ENCODE measurements around the gene LRRTM4. TPM values are rescaled to one million over a fixed set of nuclear protein-coding genes. Genes with fewer than 3 reads are reported as not detected.

LRRTM4 gene
- total RNA-seq, 1 donor from 2014 or later: not detected

- intact Hi-C loops (cut with micrococcal nuclease): no loop called here
- Mint-ChIP-seq H3K36me3 (ENCODE audit: low read depth) (no peaks in the 10 kb centered on the region), H3K4me3 (no peak overlapping the region), H3K9me3 (peaks cover 5% of the 10 kb centered on the region), H3K4me1 (no peaks in the 10 kb centered on the region), H3K27ac (no peak overlapping the region), H3K27me3 (no peaks in the 10 kb centered on the region)
- ChIA-PET CTCF (no interaction called here), POLR2A (no interaction called here)
- no peak for TF ChIP-seq CTCF (IDR thresholded peaks at IDR 0.05)
- no peak for DNase-seq
- no peak for ATAC-seq (ENCODE audit: low read depth)
These were observed 42.3 kb downstream of the LRRTM4 start for GRCh38 chr2:77479895-77480294.

GRCh38 chr2:77479395-77479794 lies 42.8 kb downstream of the LRRTM4 start:
- H3K4me3 Mint-ChIP-seq: no peak overlapping the region
- peaks cover 5% of the 10 kb centered on the region for H3K9me3 Mint-ChIP-seq
- no peaks in the 10 kb centered on the region for H3K36me3 Mint-ChIP-seq (ENCODE audit: low read depth)
- CTCF ChIA-PET: no interaction called here
- no peaks in the 10 kb centered on the region for H3K27me3 Mint-ChIP-seq
- intact Hi-C loops (cut with micrococcal nuclease): no loop called here
- H3K27ac Mint-ChIP-seq: no peak overlapping the region
- POLR2A ChIA-PET: no interaction called here
- ATAC-seq (ENCODE audit: low read depth) (no peak), DNase-seq (no peak)
- H3K4me1 Mint-ChIP-seq: no peaks in the 10 kb centered on the region
- no peak for TF ChIP-seq CTCF (IDR thresholded peaks at IDR 0.05)

- POLR2A ChIA-PET: no interaction called here
- H3K4me3 Mint-ChIP-seq: no peak overlapping the region
- CTCF ChIA-PET: no interaction called here
- ATAC-seq (ENCODE audit: low read depth): no peak
- no peak overlapping the region for H3K27ac Mint-ChIP-seq
- no peaks in the 10 kb centered on the region for H3K4me1 Mint-ChIP-seq
- no peaks in the 10 kb centered on the region for H3K27me3 Mint-ChIP-seq
- intact Hi-C loops (cut with micrococcal nuclease): no loop called here
- H3K9me3 Mint-ChIP-seq: peaks cover 2% of the 10 kb centered on the region
- no peak for TF ChIP-seq CTCF (IDR thresholded peaks at IDR 0.05)
- DNase-seq: no peak
- no peaks in the 10 kb centered on the region for H3K36me3 Mint-ChIP-seq (ENCODE audit: low read depth)
These were observed 52.1 kb downstream of the LRRTM4 start for GRCh38 chr2:77470096-77470495.

- Mint-ChIP-seq H3K27me3 (no peaks in the 10 kb centered on the region), H3K4me1 (no peaks in the 10 kb centered on the region), H3K27ac (no peak overlapping the region), H3K4me3 (no peak overlapping the region), H3K9me3 (peaks cover 2% of the 10 kb centered on the region), H3K36me3 (ENCODE audit: low read depth) (no peaks in the 10 kb centered on the region)
- ChIA-PET CTCF (no interaction called here), POLR2A (no interaction called here)
- no peak for DNase-seq
- intact Hi-C loops (cut with micrococcal nuclease): no loop called here
- no peak for TF ChIP-seq CTCF (IDR thresholded peaks at IDR 0.05)
- ATAC-seq (ENCODE audit: low read depth): no peak
These were observed 53.1 kb downstream of the LRRTM4 start for GRCh38 chr2:77469106-77469505.

- intact Hi-C loops (cut with micrococcal nuclease): no loop called here
- ATAC-seq (ENCODE audit: low read depth) (no peak), DNase-seq (no peak)
- peaks cover 10% of the 10 kb centered on the region for H3K9me3 Mint-ChIP-seq
- no peak for TF ChIP-seq CTCF (IDR thresholded peaks at IDR 0.05)
- no peaks in the 10 kb centered on the region for H3K4me1 Mint-ChIP-seq
- ChIA-PET POLR2A (no interaction called here), CTCF (no interaction called here)
- no peaks in the 10 kb centered on the region for H3K36me3 Mint-ChIP-seq (ENCODE audit: low read depth)
- no peaks in the 10 kb centered on the region for H3K27me3 Mint-ChIP-seq
- H3K4me3 Mint-ChIP-seq: no peak overlapping the region
- no peak overlapping the region for H3K27ac Mint-ChIP-seq
These were observed 62.3 kb downstream of the LRRTM4 start for GRCh38 chr2:77459840-77460239.

All from activated B cell treated with CpG ODN at 0.5 μM for 24 hours (primary cell).